ENCODE data around the gene SETD1B.
"Not testable (repeated sequence)": the region's sequence is repeated elsewhere in the genome, so short reads cannot be mapped to it uniquely, and the experiment has no call there.

Gene SETD1B

DNA sequence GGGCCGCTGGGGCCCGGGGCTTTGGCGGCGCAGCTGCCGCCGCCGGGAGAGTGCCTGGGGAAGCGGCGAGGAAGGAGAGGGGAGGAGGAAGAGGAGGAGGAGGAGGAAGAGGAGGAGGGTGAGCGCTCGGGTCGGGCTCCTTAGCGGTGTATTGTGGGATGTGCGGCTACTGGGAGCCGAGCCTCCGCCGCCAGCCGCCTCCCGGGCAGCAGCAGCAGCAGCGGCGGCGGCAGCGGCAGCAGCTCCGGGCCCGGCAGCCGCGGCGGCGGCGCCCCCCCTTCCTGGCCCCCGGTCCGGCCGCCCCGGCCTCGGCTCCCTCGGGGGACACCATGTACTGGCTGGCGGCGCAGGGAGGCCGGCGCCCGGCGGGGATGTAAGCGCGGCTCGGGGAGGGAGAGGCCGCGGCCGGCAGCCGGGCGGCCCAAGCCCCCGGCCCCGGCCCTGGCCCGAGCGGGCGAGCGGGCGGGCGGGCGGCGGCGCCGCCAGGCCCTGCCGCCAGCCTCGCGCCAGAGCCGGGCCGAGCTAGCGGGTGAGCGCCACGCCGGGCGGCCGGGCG, at the start of gene SETD1B:
Gene SETD1B, plus strand, starts transcription at position 149 of the 556 bp plus-strand sequence. CDS start 729 bp downstream, outside the sequence.
- DNase-seq, result peak; percentile 83
- Histone ChIP-seq H3K27me3 (ENCODE audit: insufficient read depth, low read length, poor library complexity) (no peaks in the 10 kb centered on the region), H4K20me1 (ENCODE audit: insufficient read depth, low read length) (peaks cover 34% of the 10 kb centered on the region), H3K9ac (ENCODE audit: low read depth, low read length) (peak within 1 kb of the TSS; percentile 100), H3K9me3 (ENCODE audit: insufficient read depth, low read length, severe bottlenecking) (no peaks in the 10 kb centered on the region), H3K27ac (ENCODE audit: low read length) (peak within 1 kb of the TSS; percentile 97), H3K4me3 (ENCODE audit: low read depth in 1 of 2, low read length in 2 of 2) (peak within 1 kb of the TSS; percentile 60 to 90), H2AFZ (ENCODE audit: low read depth, low read length) (peak within 1 kb of the TSS; percentile 48), H3K4me2 (ENCODE audit: insufficient read depth, low read length) (peak within 1 kb of the TSS; percentile 99), H3K36me3 (ENCODE audit: insufficient read depth, low read length) (peaks cover 47% of the 10 kb centered on the region), H3K4me1 (ENCODE audit: insufficient read depth, low read length) (peaks cover 42% of the 10 kb centered on the region), H3K79me2 (ENCODE audit: insufficient read depth, low read length) (peaks cover 96% of the 10 kb centered on the region)
- peak; percentile 37 for ATAC-seq (ENCODE audit: insufficient read depth, low read depth)
- TF ChIP-seq, protein P1, sequence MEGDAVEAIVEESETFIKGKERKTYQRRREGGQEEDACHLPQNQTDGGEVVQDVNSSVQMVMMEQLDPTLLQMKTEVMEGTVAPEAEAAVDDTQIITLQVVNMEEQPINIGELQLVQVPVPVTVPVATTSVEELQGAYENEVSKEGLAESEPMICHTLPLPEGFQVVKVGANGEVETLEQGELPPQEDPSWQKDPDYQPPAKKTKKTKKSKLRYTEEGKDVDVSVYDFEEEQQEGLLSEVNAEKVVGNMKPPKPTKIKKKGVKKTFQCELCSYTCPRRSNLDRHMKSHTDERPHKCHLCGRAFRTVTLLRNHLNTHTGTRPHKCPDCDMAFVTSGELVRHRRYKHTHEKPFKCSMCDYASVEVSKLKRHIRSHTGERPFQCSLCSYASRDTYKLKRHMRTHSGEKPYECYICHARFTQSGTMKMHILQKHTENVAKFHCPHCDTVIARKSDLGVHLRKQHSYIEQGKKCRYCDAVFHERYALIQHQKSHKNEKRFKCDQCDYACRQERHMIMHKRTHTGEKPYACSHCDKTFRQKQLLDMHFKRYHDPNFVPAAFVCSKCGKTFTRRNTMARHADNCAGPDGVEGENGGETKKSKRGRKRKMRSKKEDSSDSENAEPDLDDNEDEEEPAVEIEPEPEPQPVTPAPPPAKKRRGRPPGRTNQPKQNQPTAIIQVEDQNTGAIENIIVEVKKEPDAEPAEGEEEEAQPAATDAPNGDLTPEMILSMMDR (IDR thresholded peaks at IDR 0.05; ENCODE audit: borderline replicate concordance, extremely low read depth, low read length, poor library complexity, severe bottlenecking), result no peak
- TF ChIP-seq EZH2 (IDR thresholded peaks at IDR 0.05; ENCODE audit: borderline replicate concordance, low read depth, low read length, severe bottlenecking), result no peak

DNA sequence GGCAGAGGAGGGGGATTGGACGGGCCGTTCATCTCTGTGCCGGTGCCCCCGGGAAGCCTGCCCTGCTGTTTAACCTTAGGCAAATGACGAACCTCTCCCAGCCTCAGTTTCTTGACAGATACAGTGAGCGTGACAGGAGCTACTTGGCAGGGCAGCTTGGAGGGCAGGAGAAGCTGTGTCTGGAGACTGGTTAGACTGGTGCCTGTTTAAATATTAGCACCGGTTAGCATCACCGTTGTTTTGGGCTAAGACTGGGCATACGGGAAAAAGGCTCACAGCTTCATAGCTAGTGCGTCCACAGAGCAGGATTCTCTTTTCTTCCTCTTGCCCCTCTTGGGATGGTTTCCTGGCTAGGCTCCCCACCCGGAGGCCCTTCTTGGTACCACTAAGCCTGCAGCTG, 49.0 kb upstream of the SETD1B start:
- no peak overlapping the region for H3K4me3 ChIP-seq (ENCODE audit: low read depth in 1 of 2, low read length in 2 of 2)
- H2AFZ ChIP-seq (ENCODE audit: low read depth, low read length), result no peak overlapping the region
- H3K4me2 ChIP-seq (ENCODE audit: insufficient read depth, low read length), result no peak overlapping the region
- no peaks in the 10 kb centered on the region for H4K20me1 ChIP-seq (ENCODE audit: insufficient read depth, low read length)
- H3K4me1 ChIP-seq (ENCODE audit: insufficient read depth, low read length), result peaks cover 9% of the 10 kb centered on the region
- no peak for TF ChIP-seq EZH2 (IDR thresholded peaks at IDR 0.05; ENCODE audit: borderline replicate concordance, low read depth, low read length, severe bottlenecking)
- TF ChIP-seq, protein P1 (IDR thresholded peaks at IDR 0.05; ENCODE audit: borderline replicate concordance, extremely low read depth, low read length, poor library complexity, severe bottlenecking), result no peak
- H3K9me3 ChIP-seq (ENCODE audit: insufficient read depth, low read length, severe bottlenecking), result no peaks in the 10 kb centered on the region
- H3K9ac ChIP-seq (ENCODE audit: low read depth, low read length), result no peak overlapping the region
- ATAC-seq (ENCODE audit: insufficient read depth, low read depth) (no peak), DNase-seq (no peak)
- H3K36me3 ChIP-seq (ENCODE audit: insufficient read depth, low read length), result peaks cover 9% of the 10 kb centered on the region
- no peak overlapping the region for H3K27ac ChIP-seq (ENCODE audit: low read length)
- H3K79me2 ChIP-seq (ENCODE audit: insufficient read depth, low read length), result no peaks in the 10 kb centered on the region
- H3K27me3 ChIP-seq (ENCODE audit: insufficient read depth, low read length, poor library complexity), result no peaks in the 10 kb centered on the region

DNA sequence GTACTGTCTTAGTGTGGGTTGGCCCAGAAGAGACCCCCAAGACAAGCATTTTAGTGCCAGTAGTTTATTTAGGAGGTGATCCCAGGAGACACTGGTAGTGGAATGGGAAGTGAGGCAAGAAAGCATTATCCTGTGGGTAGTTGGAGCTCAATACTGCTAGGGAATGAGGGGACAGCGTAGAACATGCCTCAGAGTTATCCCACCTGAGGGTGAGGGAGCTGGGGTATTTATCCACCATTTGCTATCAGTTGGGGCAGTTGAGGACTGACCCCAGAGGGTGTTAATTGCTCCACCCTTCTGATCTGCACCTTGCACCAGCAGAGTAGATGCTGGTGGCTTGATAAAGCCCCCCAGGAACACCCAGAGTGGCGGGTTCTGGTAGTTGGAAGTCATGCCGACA, 48.2 kb upstream of the SETD1B start:
- TF ChIP-seq, protein P1 (IDR thresholded peaks at IDR 0.05; ENCODE audit: borderline replicate concordance, extremely low read depth, low read length, poor library complexity, severe bottlenecking), result no peak
- no peak for TF ChIP-seq EZH2 (IDR thresholded peaks at IDR 0.05; ENCODE audit: borderline replicate concordance, low read depth, low read length, severe bottlenecking)
- Histone ChIP-seq H3K4me3 (ENCODE audit: low read depth in 1 of 2, low read length in 2 of 2) (no peak overlapping the region), H4K20me1 (ENCODE audit: insufficient read depth, low read length) (no peaks in the 10 kb centered on the region), H3K36me3 (ENCODE audit: insufficient read depth, low read length) (peaks cover 3% of the 10 kb centered on the region), H3K79me2 (ENCODE audit: insufficient read depth, low read length) (no peaks in the 10 kb centered on the region), H3K4me2 (ENCODE audit: insufficient read depth, low read length) (no peak overlapping the region), H3K4me1 (ENCODE audit: insufficient read depth, low read length) (peaks cover 9% of the 10 kb centered on the region), H3K27ac (ENCODE audit: low read length) (no peak overlapping the region), H2AFZ (ENCODE audit: low read depth, low read length) (no peak overlapping the region), H3K9ac (ENCODE audit: low read depth, low read length) (no peak overlapping the region), H3K27me3 (ENCODE audit: insufficient read depth, low read length, poor library complexity) (no peaks in the 10 kb centered on the region), H3K9me3 (ENCODE audit: insufficient read depth, low read length, severe bottlenecking) (no peaks in the 10 kb centered on the region)
- ATAC-seq (ENCODE audit: insufficient read depth, low read depth), result no peak
- DNase-seq, result no peak

DNA sequence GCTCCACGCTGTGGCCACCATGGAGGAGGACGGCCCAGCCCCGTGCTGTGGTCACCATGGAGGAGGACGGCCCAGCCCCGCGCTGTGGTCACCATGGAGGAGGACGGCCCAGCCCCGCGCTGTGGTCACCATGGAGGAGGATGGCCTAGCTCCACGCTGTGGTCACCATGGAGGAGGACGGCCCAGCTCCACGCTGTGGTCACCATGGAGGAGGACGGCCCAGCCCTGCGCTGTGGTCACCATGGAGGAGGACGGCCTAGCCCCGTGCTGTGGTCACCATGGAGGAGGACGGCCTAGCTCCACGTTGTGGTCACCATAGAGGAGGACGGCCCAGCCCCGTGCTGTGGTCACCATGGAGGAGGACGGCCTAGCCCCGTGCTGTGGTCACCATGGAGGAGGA, 45.3 kb upstream of the SETD1B start:
- not testable (repeated sequence) for H3K4me1 ChIP-seq (ENCODE audit: insufficient read depth, low read length); H3K27ac ChIP-seq (ENCODE audit: low read length); H3K9me3 ChIP-seq (ENCODE audit: insufficient read depth, low read length, severe bottlenecking); H3K4me3 ChIP-seq (ENCODE audit: low read depth in 1 of 2, low read length in 2 of 2); H2AFZ ChIP-seq (ENCODE audit: low read depth, low read length); H3K27me3 ChIP-seq (ENCODE audit: insufficient read depth, low read length, poor library complexity); ATAC-seq (ENCODE audit: insufficient read depth, low read depth); H3K4me2 ChIP-seq (ENCODE audit: insufficient read depth, low read length); H3K79me2 ChIP-seq (ENCODE audit: insufficient read depth, low read length); H3K9ac ChIP-seq (ENCODE audit: low read depth, low read length); H4K20me1 ChIP-seq (ENCODE audit: insufficient read depth, low read length); H3K36me3 ChIP-seq (ENCODE audit: insufficient read depth, low read length); DNase-seq

All from DND-41 (cell line).